Nephron progenitor cell (in vitro differentiated cells): ENCODE measurements around the gene ABHD1.

Source experiments
- DNase-seq: peaks from one replicate; pipeline ENCODE4 v3.0.0; 2021
- H3K27ac Mint-ChIP-seq: 2 replicates; pipeline ENCODE4 v1.8.0; 2021; ENCODE audit warnings: mild to moderate bottlenecking, moderate library complexity, mixed read lengths
- H3K27me3 Mint-ChIP-seq: 2 replicates; pipeline ENCODE4 v1.8.0; 2021; ENCODE audit warnings: mild to moderate bottlenecking, low read depth, mixed read lengths; ENCODE audit not compliant: poor library complexity
- H3K36me3 Mint-ChIP-seq: 2 replicates; pipeline ENCODE4 v1.8.0; 2021; ENCODE audit warnings: low read depth, mixed read lengths
- H3K4me1 Mint-ChIP-seq: 2 replicates; pipeline ENCODE4 v1.8.0; 2021; ENCODE audit warnings: mixed read lengths
- H3K4me3 Mint-ChIP-seq: 2 replicates; pipeline ENCODE4 v1.8.0; 2021; ENCODE audit warnings: mild to moderate bottlenecking, moderate library complexity, mixed read lengths
- H3K9me3 Mint-ChIP-seq: 2 replicates; pipeline ENCODE4 v1.8.0; 2021; ENCODE audit warnings: mild to moderate bottlenecking, moderate library complexity, mixed read lengths
- TF ChIP-seq, protein P1 (sequence below): fragments of 200-600 bp; sonication (generic); IDR thresholded peaks from 2 replicates; pipeline ENCODE4 v1.5.0; 2021; ENCODE audit warnings: antibody characterized with exemption

ABHD1 gene

DNA sequence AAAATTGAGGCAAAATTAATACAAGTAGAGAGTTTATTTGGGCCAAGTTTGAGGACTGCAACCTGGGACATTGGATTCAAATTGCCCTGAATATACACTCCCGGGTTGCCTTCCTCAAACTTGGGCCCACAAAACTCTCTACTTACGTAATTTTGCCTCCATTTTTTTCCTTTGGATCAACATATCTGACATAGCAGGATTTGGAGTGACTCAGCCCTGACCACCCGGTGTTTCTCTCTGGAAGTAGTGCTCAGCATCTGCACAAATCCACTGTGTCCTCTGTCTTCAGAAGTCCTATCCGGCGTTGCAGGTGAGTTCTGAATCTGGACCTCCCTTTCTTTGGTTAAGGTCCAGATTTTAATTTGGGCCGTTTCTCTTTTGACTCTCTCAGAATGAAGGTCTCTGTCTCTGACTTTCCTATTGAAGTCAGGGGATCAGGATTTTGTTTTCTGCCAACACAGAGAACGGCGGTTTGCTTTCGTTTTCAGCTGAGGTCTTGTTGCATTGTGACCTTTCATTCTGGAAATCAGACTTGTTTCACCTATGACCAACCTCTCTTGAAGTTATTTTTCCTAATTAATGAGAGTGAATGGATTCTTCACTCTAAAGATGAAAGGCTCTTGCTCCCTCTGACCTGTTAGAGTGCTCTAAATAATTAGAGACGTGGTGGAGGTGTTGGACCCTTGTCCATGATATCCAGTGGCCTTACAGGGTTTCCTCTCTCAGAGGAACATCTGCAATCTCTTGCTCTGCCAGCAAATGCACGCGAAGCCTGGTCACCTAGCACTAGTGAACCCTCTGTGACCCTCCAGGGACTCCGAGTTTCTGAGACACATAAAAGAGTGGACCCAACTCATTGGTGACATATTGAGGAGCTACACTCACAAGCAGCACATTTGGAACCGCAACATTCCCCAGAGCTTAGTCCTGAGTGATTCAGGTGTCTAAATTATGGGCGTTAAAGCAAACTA lies 38.8 kb downstream of the ABHD1 start:
- no peak overlapping the region for H3K27ac Mint-ChIP-seq
- TF ChIP-seq, protein P1, sequence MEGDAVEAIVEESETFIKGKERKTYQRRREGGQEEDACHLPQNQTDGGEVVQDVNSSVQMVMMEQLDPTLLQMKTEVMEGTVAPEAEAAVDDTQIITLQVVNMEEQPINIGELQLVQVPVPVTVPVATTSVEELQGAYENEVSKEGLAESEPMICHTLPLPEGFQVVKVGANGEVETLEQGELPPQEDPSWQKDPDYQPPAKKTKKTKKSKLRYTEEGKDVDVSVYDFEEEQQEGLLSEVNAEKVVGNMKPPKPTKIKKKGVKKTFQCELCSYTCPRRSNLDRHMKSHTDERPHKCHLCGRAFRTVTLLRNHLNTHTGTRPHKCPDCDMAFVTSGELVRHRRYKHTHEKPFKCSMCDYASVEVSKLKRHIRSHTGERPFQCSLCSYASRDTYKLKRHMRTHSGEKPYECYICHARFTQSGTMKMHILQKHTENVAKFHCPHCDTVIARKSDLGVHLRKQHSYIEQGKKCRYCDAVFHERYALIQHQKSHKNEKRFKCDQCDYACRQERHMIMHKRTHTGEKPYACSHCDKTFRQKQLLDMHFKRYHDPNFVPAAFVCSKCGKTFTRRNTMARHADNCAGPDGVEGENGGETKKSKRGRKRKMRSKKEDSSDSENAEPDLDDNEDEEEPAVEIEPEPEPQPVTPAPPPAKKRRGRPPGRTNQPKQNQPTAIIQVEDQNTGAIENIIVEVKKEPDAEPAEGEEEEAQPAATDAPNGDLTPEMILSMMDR, result no peak
- peaks cover 30% of the 10 kb centered on the region for H3K4me1 Mint-ChIP-seq
- H3K9me3 Mint-ChIP-seq, result no peaks in the 10 kb centered on the region
- H3K4me3 Mint-ChIP-seq, result no peak overlapping the region
- H3K36me3 Mint-ChIP-seq, result no peaks in the 10 kb centered on the region
- DNase-seq, result no peak
- H3K27me3 Mint-ChIP-seq, result no peaks in the 10 kb centered on the region

DNA sequence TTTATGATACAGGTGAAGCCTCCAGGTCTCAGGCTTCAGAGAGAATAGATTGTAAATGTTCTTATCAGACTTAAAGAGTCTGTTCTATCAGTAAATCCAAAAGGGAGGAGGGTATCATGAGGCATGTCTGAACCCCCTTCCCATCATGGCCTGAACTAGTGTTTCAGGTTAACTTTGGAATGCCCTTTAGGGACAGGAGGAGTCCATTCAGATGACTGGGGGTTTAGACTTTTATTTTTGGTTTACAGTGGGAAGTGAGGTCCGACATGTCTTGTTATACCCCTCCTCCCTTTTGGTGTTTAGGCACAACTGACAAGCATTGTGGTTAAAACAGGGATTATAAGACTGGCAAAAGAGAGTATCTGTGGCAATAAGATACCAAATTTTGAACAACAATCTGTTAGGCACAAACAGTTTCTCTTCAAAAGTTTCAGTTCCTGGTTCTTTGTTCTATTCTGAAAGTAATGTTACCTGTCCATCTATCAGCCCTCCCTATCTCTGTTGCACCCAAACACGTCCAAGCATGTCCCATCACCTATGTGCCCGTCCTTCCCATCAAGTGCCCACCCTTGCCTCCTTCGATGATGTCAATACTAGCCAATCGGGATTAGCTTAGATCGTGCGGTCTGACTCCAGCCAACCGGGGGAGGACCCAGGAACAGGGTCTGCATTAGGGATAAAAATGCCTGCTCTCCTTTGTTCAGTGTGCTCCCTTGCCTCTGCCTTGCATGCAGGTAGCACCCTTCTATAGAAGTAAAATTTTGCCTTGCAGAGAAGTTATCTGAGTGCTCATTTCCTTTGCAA lies 41.5 kb downstream of the ABHD1 start:
- Mint-ChIP-seq H3K27ac (no peak overlapping the region), H3K4me3 (no peak overlapping the region), H3K4me1 (peaks cover 20% of the 10 kb centered on the region), H3K27me3 (peaks cover 4% of the 10 kb centered on the region), H3K36me3 (no peaks in the 10 kb centered on the region), H3K9me3 (no peaks in the 10 kb centered on the region)
- TF ChIP-seq, protein P1, result no peak
- DNase-seq, result no peak

DNA sequence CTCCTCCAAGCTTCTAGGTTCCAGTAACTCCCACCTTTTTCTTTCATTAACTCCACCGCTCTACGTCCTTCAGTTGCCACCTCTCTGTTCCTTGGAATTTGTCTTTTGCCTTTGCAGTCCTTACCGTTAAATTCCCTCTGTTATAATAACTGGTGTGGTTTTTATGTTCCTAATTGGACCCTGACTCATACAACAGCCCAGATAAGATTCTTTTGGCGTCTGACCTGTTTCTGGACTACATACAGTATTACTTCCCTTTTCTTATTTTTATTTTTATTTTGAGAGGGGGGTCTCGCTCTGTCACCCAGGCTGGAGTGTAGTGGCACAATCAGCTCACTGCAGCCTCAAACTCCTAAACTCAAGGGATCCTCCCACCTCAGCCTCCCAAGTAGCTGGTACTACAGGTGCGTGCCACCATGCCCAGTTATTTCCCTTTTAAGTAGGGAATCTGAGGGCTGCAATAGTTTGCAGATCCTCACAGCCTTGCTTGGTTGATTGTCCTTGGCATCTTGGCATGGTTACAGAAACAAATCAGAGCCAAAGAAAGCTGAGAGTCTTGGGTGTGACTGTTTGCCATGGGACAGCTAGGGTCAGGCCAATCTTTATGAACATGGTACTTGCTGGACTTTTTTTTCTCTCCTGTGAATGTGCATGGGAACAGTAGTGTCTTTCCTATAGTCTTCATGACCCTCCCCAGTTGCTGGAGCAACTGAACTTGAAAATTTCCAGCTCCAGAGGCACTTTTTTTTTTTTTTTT lies 47.1 kb downstream of the ABHD1 start:
- Mint-ChIP-seq H3K4me1 (peaks cover 22% of the 10 kb centered on the region), H3K36me3 (no peaks in the 10 kb centered on the region), H3K27ac (no peak overlapping the region), H3K9me3 (no peaks in the 10 kb centered on the region), H3K27me3 (peaks cover 4% of the 10 kb centered on the region), H3K4me3 (no peak overlapping the region)
- no peak for DNase-seq
- TF ChIP-seq, protein P1, result no peak

DNA sequence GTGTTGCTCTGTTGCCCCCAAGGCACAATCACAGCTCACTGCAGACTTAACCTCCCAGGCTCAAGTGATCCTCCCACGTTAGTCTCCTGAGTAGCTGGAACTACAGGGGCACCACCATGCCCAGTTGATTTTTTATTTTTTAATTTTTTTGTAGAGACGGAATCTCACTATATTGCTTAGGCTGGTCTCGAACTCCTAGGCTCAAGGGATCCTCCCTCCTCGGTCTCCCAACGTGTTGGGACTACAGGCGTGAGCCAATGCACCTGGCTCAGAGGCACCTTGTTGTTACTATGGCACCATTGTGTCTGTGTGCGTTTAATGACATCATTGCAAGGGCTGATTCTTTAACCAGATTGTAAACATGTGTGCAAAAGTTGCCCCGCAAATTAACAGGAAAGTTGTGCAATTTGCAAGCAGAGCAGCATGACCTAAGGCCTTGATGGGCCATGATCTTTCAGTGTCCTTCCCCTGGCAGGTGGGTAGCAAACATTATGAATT lies 47.8 kb downstream of the ABHD1 start:
- H3K4me1 Mint-ChIP-seq, result peaks cover 21% of the 10 kb centered on the region
- H3K9me3 Mint-ChIP-seq, result no peaks in the 10 kb centered on the region
- H3K36me3 Mint-ChIP-seq, result no peaks in the 10 kb centered on the region
- H3K27ac Mint-ChIP-seq, result no peak overlapping the region
- no peak for DNase-seq
- TF ChIP-seq, protein P1, result no peak
- H3K27me3 Mint-ChIP-seq, result peaks cover 7% of the 10 kb centered on the region
- H3K4me3 Mint-ChIP-seq, result no peak overlapping the region

DNA sequence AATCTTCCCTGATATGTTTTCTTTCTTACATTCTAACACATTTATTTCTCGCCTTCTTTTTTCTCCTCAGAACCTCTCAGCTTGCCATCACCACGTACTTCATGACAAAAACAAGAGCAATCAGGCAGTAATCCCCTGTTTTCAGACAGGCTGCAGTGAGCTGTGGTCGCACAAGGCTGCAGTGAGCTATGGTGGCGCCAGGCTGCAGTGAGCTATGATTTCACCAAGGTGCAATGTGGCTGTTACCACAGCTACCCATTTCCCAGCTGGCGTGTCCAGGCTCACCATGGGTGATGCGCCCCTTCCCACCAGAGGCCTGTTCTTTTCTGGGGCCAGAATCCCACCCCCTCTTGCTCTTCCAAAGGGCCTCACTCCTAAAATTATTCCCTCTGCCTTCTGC lies 51.0 kb downstream of the ABHD1 start:
- DNase-seq, result no peak
- TF ChIP-seq, protein P1, result no peak
- Mint-ChIP-seq H3K4me1 (peaks cover 4% of the 10 kb centered on the region), H3K36me3 (no peaks in the 10 kb centered on the region), H3K27ac (no peak overlapping the region), H3K9me3 (no peaks in the 10 kb centered on the region), H3K4me3 (no peak overlapping the region), H3K27me3 (peaks cover 23% of the 10 kb centered on the region)
